Endothelial cell of umbilical vein (primary cell): ENCODE results near the gene PXT1. TPM values are rescaled to one million over a fixed set of nuclear protein-coding genes. Genes with fewer than 3 reads are reported as not detected.
"Not testable (repeated sequence)": the region's sequence is repeated elsewhere in the genome, so short reads cannot be mapped to it uniquely, and the experiment has no call there.

Experiments
- BruUV-seq: library from RNA; stranded (reverse); fragments of 400-500 nt; replicated peaks from 2 replicates; lab custom pipeline; 2021; lab: Mats Ljungman, UMichigan
- CTCF ChIA-PET: fragments of 300-600, 350-600 bp; sonication (Branson Sonifier 250); formaldehyde crosslinking; loops from one replicate; lab custom pipeline; 2021; ENCODE audit warnings: antibody characterized with exemption, inconsistent platforms; lab: Charles Lee
- POLR2A ChIA-PET: fragments of 300-600, 350-600 bp; sonication (Branson Sonifier 250); formaldehyde crosslinking; loops from one replicate; lab custom pipeline; 2021; ENCODE audit warnings: antibody characterized with exemption, inconsistent platforms; lab: Charles Lee
- DNase-seq: peaks from one replicate; pipeline ENCODE4 v3.0.0-alpha.2; 2011; ENCODE audit warnings: low read depth, low spot score
- FAIRE-seq: peaks from 2 replicates; lab custom pipeline; 2011; peaks lifted over from hg19 to GRCh38; lab: Jason Lieb, UNC
- H2AFZ ChIP-seq: 2 replicates; pipeline ENCODE4 v1.6.0; 2012; ENCODE audit warnings: low read depth, low read length, control low read depth, inconsistent platforms
- H3K27ac ChIP-seq: 2 replicates; pipeline ENCODE4 v1.5.1; 2011; ENCODE audit warnings: low read depth, mild to moderate bottlenecking, control low read depth, low read length, moderate library complexity; ENCODE audit not compliant: insufficient read depth
- H3K27me3 ChIP-seq, 2 experiments: 2 replicates each; pipeline versions ENCODE4 v1.6.0 to v1.6.1; 2011; ENCODE audit warnings: low read length in 2 of 2, mixed read lengths in 1 of 2; ENCODE audit not compliant: control insufficient read depth in 2 of 2, insufficient read depth in 2 of 2
- H3K36me3 ChIP-seq, 2 experiments: 2 replicates in 1 of 2; 3 replicates in 1 of 2; pipeline ENCODE4 v1.5.1; 2011; ENCODE audit warnings: low read length in 2 of 2, mild to moderate bottlenecking in 1 of 2, moderate library complexity in 1 of 2; ENCODE audit not compliant: control insufficient read depth in 2 of 2, insufficient read depth in 2 of 2; ENCODE audit errors: extremely low read depth in 1 of 2
- H3K4me1 ChIP-seq: 3 replicates; pipeline ENCODE4 v1.5.1; 2011; ENCODE audit warnings: mild to moderate bottlenecking, low read length; ENCODE audit not compliant: control insufficient read depth, insufficient read depth; ENCODE audit errors: extremely low read depth
- H3K4me2 ChIP-seq: 2 replicates; pipeline ENCODE4 v1.6.1; 2011; ENCODE audit warnings: low read length, control low read depth, mixed read lengths; ENCODE audit not compliant: insufficient read depth
- H3K4me3 ChIP-seq, 3 experiments: fragments of 200-600 bp in 1 of 3; sonication (generic), shearing (Covaris generic) in 1 of 3; replicated peaks in 1 of 3; 2 replicates each; pipeline ENCODE4 v1.5.1; 2011 to 2016; ENCODE audit warnings: control low read depth in 3 of 3, low read length in 3 of 3, mild to moderate bottlenecking in 2 of 3, inconsistent platforms in 1 of 3, low read depth in 1 of 3, moderate library complexity in 1 of 3; ENCODE audit not compliant: insufficient read depth in 1 of 3
- H3K79me2 ChIP-seq: 2 replicates; pipeline ENCODE4 v1.6.0; 2012; ENCODE audit warnings: low read length, inconsistent platforms; ENCODE audit not compliant: control insufficient read depth, insufficient read depth
- H3K9ac ChIP-seq: replicated peaks from 2 replicates; pipeline ENCODE3; 2011; ENCODE audit warnings: low read length, control low read depth; ENCODE audit not compliant: insufficient read depth; ENCODE audit errors: extremely low read depth
- H3K9me1 ChIP-seq: replicated peaks from 3 replicates; pipeline ENCODE4 v1.6.0; 2011; ENCODE audit warnings: mild to moderate bottlenecking, low read length; ENCODE audit not compliant: control insufficient read depth, insufficient read depth; ENCODE audit errors: extremely low read depth
- H3K9me3 ChIP-seq: replicated peaks from 2 replicates; pipeline ENCODE4 v1.5.1; 2012; ENCODE audit warnings: low read length, inconsistent platforms; ENCODE audit not compliant: control insufficient read depth, insufficient read depth
- H4K20me1 ChIP-seq: replicated peaks from 2 replicates; pipeline ENCODE3; 2011; ENCODE audit warnings: mild to moderate bottlenecking, low read length; ENCODE audit not compliant: control insufficient read depth, insufficient read depth; ENCODE audit errors: extremely low read depth
- FOS ChIP-seq: IDR thresholded peaks from 2 replicates; pipeline ENCODE4 v1.6.1; 2011; ENCODE audit warnings: mild to moderate bottlenecking, low read length, moderate library complexity, borderline replicate concordance; ENCODE audit not compliant: insufficient read depth
- JUN ChIP-seq: IDR thresholded peaks from 2 replicates; pipeline ENCODE4 v1.6.1; 2011; ENCODE audit warnings: borderline replicate concordance, low read depth; ENCODE audit not compliant: insufficient read length, insufficient read depth
- MYC ChIP-seq: IDR thresholded peaks from one replicate; pipeline ENCODE4 v1.6.1; 2011; ENCODE audit warnings: mild to moderate bottlenecking, low read depth, low read length
- POLR2A ChIP-seq: IDR thresholded peaks from 2 replicates; pipeline ENCODE4 v1.6.1; 2012; ENCODE audit warnings: low read depth, mild to moderate bottlenecking, control low read depth, low read length
- POLR2AphosphoS5 ChIP-seq: IDR thresholded peaks from 2 replicates; pipeline ENCODE4 v1.6.1; 2012; ENCODE audit warnings: low read depth, mild to moderate bottlenecking, control low read depth, low read length, moderate library complexity; ENCODE audit not compliant: insufficient read depth
- dilution Hi-C: fragments of 300-500 bp; cut with MboI; formaldehyde crosslinking; loops from one replicate; pipeline ENCODE4 v1.15.0; 2019; ENCODE audit warnings: low sequenced_read_pairs; ENCODE audit not compliant: extremely low pct_ligation_motif_present
- intact Hi-C: fragments of 100-400 bp; cut with micrococcal nuclease; formaldehyde crosslinking; loops from one replicate; pipeline ENCODE4 v1.10.0; 2022
- polyA plus RNA-seq, 4 experiments: library from polyadenylated mRNA; depleted of rRNA in 3 of 4; stranded (reverse) in 3 of 4; unstranded in 1 of 4; fragments of >200 nt; gene quantifications; 2 replicates each; pipeline versions ENCODE4 v1.2.1 to v1.2.3, GENCODE V29; 2011 to 2012; ENCODE audit warnings: missing spikeins in 1 of 4
- total RNA-seq: library from RNA; stranded (reverse); gene quantifications from 2 replicates; pipeline ENCODE4 v1.2.3, GENCODE V29; 2021
- TF ChIP-seq, protein P1 (sequence below): IDR thresholded peaks from 2 replicates; pipeline ENCODE4 v1.6.1; 2011; ENCODE audit not compliant: insufficient read depth, insufficient read length
- TF ChIP-seq, protein P2 (sequence below), 2 donors: IDR thresholded peaks; 1 replicate in 1 of 2; 2 replicates in 1 of 2; pipeline ENCODE4 v1.5.1; 2011; ENCODE audit warnings: low read length in 2 of 2, mild to moderate bottlenecking in 2 of 2, moderate library complexity in 2 of 2, control low read depth in 1 of 2, inconsistent platforms in 1 of 2, low read depth in 1 of 2; ENCODE audit not compliant: insufficient read depth in 1 of 2; ENCODE audit errors: extremely low read depth in 1 of 2

PXT1 gene
- total and polyA plus RNA-seq, 2 donors (not counting 3 experiments of a cell fraction or from before 2014, with no cell fraction given) = not detected

DNA sequence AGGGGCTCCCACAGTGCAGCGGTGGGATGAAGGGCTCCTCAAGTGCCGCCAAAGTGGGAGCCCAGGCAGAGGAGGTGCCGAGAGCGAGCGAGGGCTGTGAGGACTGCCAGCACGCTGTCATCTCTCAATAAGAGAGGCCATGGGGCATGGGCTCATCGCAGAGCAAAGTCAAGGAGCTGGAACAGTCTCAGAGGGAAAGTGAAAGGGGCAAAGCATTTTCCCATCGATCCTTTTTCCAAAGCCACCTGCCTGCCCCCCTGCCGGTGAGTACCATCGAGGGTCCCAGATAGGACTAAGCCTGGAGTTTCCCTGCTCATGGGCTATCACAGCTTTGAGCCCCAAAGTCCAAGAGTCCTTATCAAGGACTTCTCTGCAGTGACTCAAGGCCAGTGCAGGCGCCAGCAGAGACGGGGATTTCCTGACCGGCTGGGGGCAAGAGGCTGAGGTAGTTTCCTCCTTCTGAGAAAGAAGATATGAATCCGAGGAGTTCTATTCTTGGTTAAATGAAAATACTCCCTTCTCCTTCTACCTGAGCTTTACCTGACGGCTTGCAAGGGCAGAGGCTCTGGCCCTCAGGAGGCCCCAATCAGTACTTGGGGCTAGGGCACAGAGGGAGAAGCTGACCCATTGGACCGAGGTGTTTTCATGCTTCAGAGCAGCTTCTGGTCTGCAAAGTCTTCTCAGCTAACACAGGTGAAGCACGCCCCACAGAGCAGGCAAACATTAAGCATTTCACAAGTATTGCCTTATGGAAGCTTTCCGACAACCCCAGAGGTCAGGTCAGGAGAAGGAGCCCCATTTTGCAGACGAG is 77.8 kb downstream of the PXT1 start:
- dilution Hi-C loops = no loop called here
- Histone ChIP-seq H3K27me3 (no peaks in the 10 kb centered on the region), H3K4me3 (no peak overlapping the region), H3K4me2 (no peak overlapping the region), H3K9me1 (no peaks in the 10 kb centered on the region), H2AFZ (no peak overlapping the region), H3K9me3 (no peaks in the 10 kb centered on the region), H3K36me3 (no peaks in the 10 kb centered on the region), H3K79me2 (no peaks in the 10 kb centered on the region), H3K9ac (no peak overlapping the region), H3K4me1 (peaks cover 9% of the 10 kb centered on the region), H3K27ac (no peak overlapping the region), H4K20me1 (no peaks in the 10 kb centered on the region)
- ChIA-PET POLR2A (no interaction called here), CTCF (interaction anchor here (0.7 to 12.9 kb wide), 7 partner anchors 10 to 244 kb away, joined by 3 to 373 read pairs (median 4); no protein-coding TSS in a partner anchor)
- TF ChIP-seq JUN (no peak), POLR2A (no peak), FOS (no peak), POLR2AphosphoS5 (no peak), MYC (no peak)
- TF ChIP-seq, protein P1, sequence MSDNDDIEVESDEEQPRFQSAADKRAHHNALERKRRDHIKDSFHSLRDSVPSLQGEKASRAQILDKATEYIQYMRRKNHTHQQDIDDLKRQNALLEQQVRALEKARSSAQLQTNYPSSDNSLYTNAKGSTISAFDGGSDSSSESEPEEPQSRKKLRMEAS = no peak
- TF ChIP-seq, protein P2, sequence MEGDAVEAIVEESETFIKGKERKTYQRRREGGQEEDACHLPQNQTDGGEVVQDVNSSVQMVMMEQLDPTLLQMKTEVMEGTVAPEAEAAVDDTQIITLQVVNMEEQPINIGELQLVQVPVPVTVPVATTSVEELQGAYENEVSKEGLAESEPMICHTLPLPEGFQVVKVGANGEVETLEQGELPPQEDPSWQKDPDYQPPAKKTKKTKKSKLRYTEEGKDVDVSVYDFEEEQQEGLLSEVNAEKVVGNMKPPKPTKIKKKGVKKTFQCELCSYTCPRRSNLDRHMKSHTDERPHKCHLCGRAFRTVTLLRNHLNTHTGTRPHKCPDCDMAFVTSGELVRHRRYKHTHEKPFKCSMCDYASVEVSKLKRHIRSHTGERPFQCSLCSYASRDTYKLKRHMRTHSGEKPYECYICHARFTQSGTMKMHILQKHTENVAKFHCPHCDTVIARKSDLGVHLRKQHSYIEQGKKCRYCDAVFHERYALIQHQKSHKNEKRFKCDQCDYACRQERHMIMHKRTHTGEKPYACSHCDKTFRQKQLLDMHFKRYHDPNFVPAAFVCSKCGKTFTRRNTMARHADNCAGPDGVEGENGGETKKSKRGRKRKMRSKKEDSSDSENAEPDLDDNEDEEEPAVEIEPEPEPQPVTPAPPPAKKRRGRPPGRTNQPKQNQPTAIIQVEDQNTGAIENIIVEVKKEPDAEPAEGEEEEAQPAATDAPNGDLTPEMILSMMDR (IDR thresholded peaks at IDR 0.05; ENCODE audit: extremely low read depth in 1 of 2, insufficient read depth in 1 of 2, low read depth in 1 of 2, low read length in 2 of 2) = no peak
- DNase-seq (peak; percentile 58), FAIRE-seq (no peak)
- BruUV-seq = no TSS peak
- intact Hi-C loops = no loop called here

- H3K79me2 ChIP-seq, dilution Hi-C loops, H3K27me3 ChIP-seq, H3K9me3 ChIP-seq, H3K9ac ChIP-seq, H3K4me1 ChIP-seq, intact Hi-C loops, H3K4me2 ChIP-seq, H3K27ac ChIP-seq, H2AFZ ChIP-seq, DNase-seq, H3K4me3 ChIP-seq, POLR2A ChIA-PET, H3K36me3 ChIP-seq, H3K9me1 ChIP-seq, FAIRE-seq, BruUV-seq, H4K20me1 ChIP-seq: not testable (repeated sequence)
- CTCF ChIA-PET = interaction anchor here (1.3 to 12.9 kb wide), 7 partner anchors 10 to 243 kb away, joined by 3 to 373 read pairs (median 5); no protein-coding TSS in a partner anchor
Observed at GRCh38 chr6:36364061-36364635, 78.5 kb downstream of the PXT1 start.
